ENCODE measurements around the gene RPL41.

DNA sequence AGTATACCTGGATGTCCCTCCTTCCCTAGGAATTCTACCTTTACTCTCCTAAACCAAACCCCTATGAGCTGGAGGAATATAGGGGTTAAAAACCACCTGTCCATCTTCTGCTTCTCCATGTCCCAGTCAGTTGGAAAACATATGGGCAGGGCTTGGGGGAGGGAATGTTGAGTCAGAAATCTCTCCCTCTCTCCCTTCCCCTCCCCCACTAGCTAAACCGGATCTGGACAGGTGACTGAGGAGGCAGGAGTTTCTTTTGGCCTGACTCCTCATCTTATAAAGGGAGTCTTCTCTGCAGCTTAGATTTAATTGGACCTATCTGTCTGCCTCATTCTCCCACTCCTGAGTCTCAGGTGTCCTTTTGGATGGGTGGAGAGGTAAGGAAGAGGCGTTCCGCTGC lies 30.3 kb upstream of the RPL41 start:
- TF ChIP-seq, protein P1, sequence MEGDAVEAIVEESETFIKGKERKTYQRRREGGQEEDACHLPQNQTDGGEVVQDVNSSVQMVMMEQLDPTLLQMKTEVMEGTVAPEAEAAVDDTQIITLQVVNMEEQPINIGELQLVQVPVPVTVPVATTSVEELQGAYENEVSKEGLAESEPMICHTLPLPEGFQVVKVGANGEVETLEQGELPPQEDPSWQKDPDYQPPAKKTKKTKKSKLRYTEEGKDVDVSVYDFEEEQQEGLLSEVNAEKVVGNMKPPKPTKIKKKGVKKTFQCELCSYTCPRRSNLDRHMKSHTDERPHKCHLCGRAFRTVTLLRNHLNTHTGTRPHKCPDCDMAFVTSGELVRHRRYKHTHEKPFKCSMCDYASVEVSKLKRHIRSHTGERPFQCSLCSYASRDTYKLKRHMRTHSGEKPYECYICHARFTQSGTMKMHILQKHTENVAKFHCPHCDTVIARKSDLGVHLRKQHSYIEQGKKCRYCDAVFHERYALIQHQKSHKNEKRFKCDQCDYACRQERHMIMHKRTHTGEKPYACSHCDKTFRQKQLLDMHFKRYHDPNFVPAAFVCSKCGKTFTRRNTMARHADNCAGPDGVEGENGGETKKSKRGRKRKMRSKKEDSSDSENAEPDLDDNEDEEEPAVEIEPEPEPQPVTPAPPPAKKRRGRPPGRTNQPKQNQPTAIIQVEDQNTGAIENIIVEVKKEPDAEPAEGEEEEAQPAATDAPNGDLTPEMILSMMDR (IDR thresholded peaks at IDR 0.05 in 4 of 5, conservative IDR thresholded peaks at IDR 0.05 in 1 of 5): no peak
- no peak for TF ChIP-seq POLR2A (IDR thresholded peaks at IDR 0.05)

Measured in gastrocnemius medialis (tissue), 4 donors.